Measurements from ENCODE around the gene HSPB8.

DNA sequence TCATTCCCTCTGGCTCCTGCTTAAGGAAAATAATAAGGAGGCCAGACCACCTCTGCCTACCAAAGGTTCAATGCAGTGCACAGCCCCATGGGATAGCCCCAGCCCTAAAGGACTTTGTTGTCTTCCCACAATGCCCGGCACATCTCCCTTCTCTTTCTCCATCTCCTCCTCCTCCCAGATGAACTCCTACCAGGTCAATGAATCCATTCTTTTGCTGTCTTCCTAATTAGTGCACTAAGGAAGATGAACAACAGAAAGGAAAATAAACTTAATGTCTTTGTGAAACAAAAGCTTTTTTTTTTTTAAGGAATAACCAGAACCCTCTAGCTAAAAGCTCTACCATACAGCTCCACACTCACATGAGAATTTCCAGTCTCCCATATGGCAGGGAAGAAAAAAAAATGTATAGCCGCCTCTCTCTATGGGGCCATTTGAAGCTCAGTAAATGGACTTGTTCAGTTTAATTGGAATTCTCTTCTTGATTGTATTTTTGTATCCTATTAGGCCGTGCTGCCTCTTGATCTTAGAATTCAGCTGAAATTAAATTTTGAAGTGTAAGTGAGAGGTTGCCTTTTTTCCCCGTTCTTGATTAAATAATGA lies 41.8 kb upstream of the HSPB8 start:
- TF ChIP-seq CTCF (IDR thresholded peaks at IDR 0.05): no peak
- TF ChIP-seq POLR2A (IDR thresholded peaks at IDR 0.05): no peak

Data from tibial nerve (tissue), 3 donors.